Embryonic facial prominence (tissue), 1 donor: Measurements from ENCODE around the gene FLNB.
"Not testable (repeated sequence)": the region's sequence is repeated elsewhere in the genome, so short reads cannot be mapped to it uniquely, and the experiment has no call there.

Experiments
- DNase-seq: peaks from one replicate; pipeline ENCODE4 v3.0.0-alpha.2; 2016; ENCODE audit errors: extremely low spot score

FLNB gene

GRCh38 chr3:57982561-57983243, 25.5 kb upstream of the FLNB start:
- DNase-seq: no peak

- no peak for DNase-seq
Measured at GRCh38 chr3:57983734-57984518, 24.3 kb upstream of the FLNB start.

GRCh38 chr3:57985176-57985983, 22.8 kb upstream of the FLNB start:
- no peak for DNase-seq

GRCh38 chr3:57985984-57986246, 22.3 kb upstream of the FLNB start:
- no peak for DNase-seq

GRCh38 chr3:57986261-57986660, 22.0 kb upstream of the FLNB start:
- no peak for DNase-seq

- DNase-seq: not testable (repeated sequence)
Measured at GRCh38 chr3:57989198-57989597, 19.0 kb upstream of the FLNB start.

- no peak for DNase-seq
Measured at GRCh38 chr3:57989646-57990045, 18.6 kb upstream of the FLNB start.

- no peak for DNase-seq
Measured at GRCh38 chr3:57992452-57993213, 15.6 kb upstream of the FLNB start.

GRCh38 chr3:57998366-57999283, 9.6 kb upstream of the FLNB start:
- DNase-seq: no peak

- no peak for DNase-seq
Measured at GRCh38 chr3:57999417-58000115, 8.7 kb upstream of the FLNB start.

- no peak for DNase-seq
Measured at GRCh38 chr3:58000306-58001085, 7.7 kb upstream of the FLNB start.

GRCh38 chr3:58001086-58001467, 7.1 kb upstream of the FLNB start:
- no peak for DNase-seq

- DNase-seq: no peak
Measured at GRCh38 chr3:58001979-58002378, 6.2 kb upstream of the FLNB start.

GRCh38 chr3:58003093-58003492, 5.1 kb upstream of the FLNB start:
- no peak for DNase-seq

- DNase-seq: no peak
Measured at GRCh38 chr3:58004973-58005372, 3.2 kb upstream of the FLNB start.

- DNase-seq: no peak
Measured at GRCh38 chr3:58005669-58006068, 2.6 kb upstream of the FLNB start.

GRCh38 chr3:58006661-58007060, 1.6 kb upstream of the FLNB start:
- DNase-seq: no peak

- DNase-seq: no peak
Measured at GRCh38 chr3:58009026-58009748, 965 bp downstream of the FLNB start.
